Right lobe of liver (tissue), 6 donors: ENCODE data around the gene MPZL2. TPM values are rescaled to one million over a fixed set of nuclear protein-coding genes. Genes with fewer than 3 reads are reported as not detected.
A peak's percentile ranks its signal among the peaks of the same experiment; 100 is the strongest.

Experiments used
- ATAC-seq, 4 donors: fragments of 200-7000 bp; cut with Tn5 transposase; one replicate each; pipeline ENCODE4 v1.9.1; 2020; ENCODE audit warnings: mild to moderate bottlenecking in 4 of 4, moderate library complexity in 4 of 4
- DNase-seq, 3 donors: peaks; one replicate each; pipeline ENCODE4 v3.0.0-alpha.2; 2020
- H3K27ac ChIP-seq, 3 donors: fragments of 200-600 bp; one replicate each; pipeline ENCODE4 v1.8.0; 2022
- H3K27me3 ChIP-seq, 2 donors: fragments of 200-600 bp; one replicate each; pipeline ENCODE4 v1.8.0; 2022
- H3K36me3 ChIP-seq, 4 donors: fragments of 200-600 bp; sonication (generic) in 1 of 4; one replicate each; pipeline versions ENCODE4 v1.5.1 to v1.8.0; 2017 to 2022; ENCODE audit warnings: control low read depth in 1 of 4
- H3K4me1 ChIP-seq, 4 donors: fragments of 200-600 bp; sonication (generic) in 1 of 4; one replicate each; pipeline versions ENCODE4 v1.5.1 to v1.8.0; 2017 to 2022; ENCODE audit warnings: control low read depth in 1 of 4
- H3K4me3 ChIP-seq, 3 donors: fragments of 200-600 bp; one replicate each; pipeline ENCODE4 v1.8.0; 2022
- H3K9me3 ChIP-seq, 4 donors: fragments of 200-600 bp; sonication (generic) in 1 of 4; one replicate each; pipeline versions ENCODE4 v1.5.1 to v1.8.0; 2017 to 2022; ENCODE audit warnings: control low read depth in 1 of 4
- CTCF ChIP-seq, 4 donors: fragments of 200-600 bp in 3 of 4; fragments of 450-650 bp in 1 of 4; IDR thresholded peaks; one replicate each; pipeline versions ENCODE4 v1.5.1 to v1.8.0; 2016 to 2022; ENCODE audit warnings: antibody characterized with exemption in 4 of 4, mild to moderate bottlenecking in 2 of 4
- POLR2A ChIP-seq: fragments of 450-650 bp; IDR thresholded peaks from one replicate; pipeline ENCODE4 v1.6.1; 2017; ENCODE audit warnings: antibody characterized with exemption, mild to moderate bottlenecking
- WGBS: methylation state at CpG from one replicate; pipeline ENCODE4 v1.1.6; 2018; ENCODE audit warnings: low coverage, low lambda C conversion rate; ENCODE audit not compliant: insufficient coverage; ENCODE audit errors: missing lambda C conversion rate; 5-methylcytosine and 5-hydroxymethylcytosine counted together
- intact Hi-C, 2 donors: fragments of 100-400 bp; cut with DNase I; formaldehyde crosslinking; loops; one replicate each; pipeline versions ENCODE4 v1.11.2 to v1.14.1; 2022
- total RNA-seq, 6 experiments: library from RNA; depleted of rRNA in 2 of 6; stranded (reverse); fragments of >200 nt in 2 of 6; fragmentation: NEBNext Ultra II Directional in 3 of 6; extraction: Animal tissue kit (Norgen Biotek cat#: 25700) in 3 of 6; gene quantifications; one replicate each; pipeline versions ENCODE4 v1.1.0 to v1.2.4, GENCODE V29; 2016 to 2023
- donor health status: DM: no; HTN: yes; CAD: no.
- donor health status: DM: no; HTN: no; CAD: no.
- donor health status: DM: no; HTN: no; CAD: no.
- donor health status: DM: no; HTN: yes; CAD: no.
- donor health status: DM: no; HTN: yes; CAD: no.

Gene MPZL2
- total RNA-seq, 6 experiments from 2014 or later = 13.0 to 32.4 (median 21.2) TPM

- 74% methylated on average over 11 of the region's 11 CpGs for WGBS
- H3K9me3 ChIP-seq = no peaks in the 10 kb centered on the region
- DNase-seq (no peak), ATAC-seq (no peak)
- TF ChIP-seq POLR2A (no peak), CTCF (IDR thresholded peaks at IDR 0.05) (no peak)
- intact Hi-C loops = no loop called here
- H3K36me3 ChIP-seq = no peaks in the 10 kb centered on the region
- H3K4me1 ChIP-seq = peaks cover 0 to 22% (median 10%) of the 10 kb centered on the region in 4 donors
- no peak overlapping the region for H3K4me3 ChIP-seq
- H3K27ac ChIP-seq = no peak overlapping the region
- H3K27me3 ChIP-seq = no peaks in the 10 kb centered on the region
These were observed 47.2 kb downstream of the MPZL2 start for GRCh38 chr11:118216621-118217481.

GRCh38 chr11:118215765-118216164 is 48.3 kb downstream of the MPZL2 start:
- no peak for TF ChIP-seq CTCF (IDR thresholded peaks at IDR 0.05)
- no peak for TF ChIP-seq POLR2A
- DNase-seq (no peak), ATAC-seq (no peak)
- H3K4me1 ChIP-seq = peaks cover 0 to 29% (median 12%) of the 10 kb centered on the region in 4 donors
- no peaks in the 10 kb centered on the region for H3K9me3 ChIP-seq
- H3K27me3 ChIP-seq = no peaks in the 10 kb centered on the region
- H3K27ac ChIP-seq = no peak overlapping the region
- no peaks in the 10 kb centered on the region for H3K36me3 ChIP-seq
- WGBS = 92% methylated on average over 4 of the region's 7 CpGs
- intact Hi-C loops = no loop called here
- no peak overlapping the region for H3K4me3 ChIP-seq

GRCh38 chr11:118215262-118215661 is 48.8 kb downstream of the MPZL2 start:
- TF ChIP-seq POLR2A (no peak), CTCF (IDR thresholded peaks at IDR 0.05) (no peak)
- H3K27ac ChIP-seq = no peak overlapping the region
- intact Hi-C loops = no loop called here
- 74% methylated on average over 3 of the region's 3 CpGs for WGBS
- DNase-seq = no peak
- H3K36me3 ChIP-seq = no peaks in the 10 kb centered on the region
- H3K27me3 ChIP-seq = no peaks in the 10 kb centered on the region
- ATAC-seq = no peak
- H3K4me1 ChIP-seq = peaks cover 0 to 29% (median 12%) of the 10 kb centered on the region in 4 donors
- no peaks in the 10 kb centered on the region for H3K9me3 ChIP-seq
- no peak overlapping the region for H3K4me3 ChIP-seq

GRCh38 chr11:118214210-118214914 is 49.7 kb downstream of the MPZL2 start:
- DNase-seq = no peak
- Histone ChIP-seq H3K9me3 (no peaks in the 10 kb centered on the region), H3K36me3 (no peaks in the 10 kb centered on the region), H3K4me1 (peaks cover 0 to 29% (median 12%) of the 10 kb centered on the region in 4 donors), H3K27ac (peak overlapping the region in 2 of 3 donors; percentile 21 to 45), H3K27me3 (no peaks in the 10 kb centered on the region), H3K4me3 (no peak overlapping the region)
- intact Hi-C loops = no loop called here
- TF ChIP-seq CTCF (IDR thresholded peaks at IDR 0.05) (no peak), POLR2A (no peak)
- WGBS = 57% methylated on average over 6 of the region's 6 CpGs
- peak; percentile 8 to 55 (median 46) for ATAC-seq
